ENCODE measurements around the gene NUFIP1.
A peak's percentile ranks its signal among the peaks of the same experiment; 100 is the strongest.

GRCh38 chr13:45011198-45011597 lies 21.9 kb upstream of the NUFIP1 start:
- TF ChIP-seq RAD21 (IDR thresholded peaks at IDR 0.05; ENCODE audit: low read depth), result no peak
- TF ChIP-seq CEBPB (IDR thresholded peaks at IDR 0.05), result peak; percentile 51; the same call in 1 of the 2 replicates
- no peak for TF ChIP-seq MAX (IDR thresholded peaks at IDR 0.05)
- no peak for TF ChIP-seq USF1 (IDR thresholded peaks at IDR 0.05)
